Mesenteric fat pad (tissue), 1 donor: Measurements from ENCODE around the gene CASZ1. TPM values are rescaled to one million over a fixed set of nuclear protein-coding genes. Genes with fewer than 3 reads are reported as not detected.

ENCODE experiments used
- total RNA-seq: library from RNA; stranded (reverse); fragmentation: NEBNext Ultra II Directional; extraction: Animal tissue kit (Norgen Biotek cat#: 25700); gene quantifications from one replicate; pipeline ENCODE4 v1.2.1, GENCODE V29; 2021
- donor health status: DM: yes; HTN: yes; CAD: no.

The CASZ1 gene
- total RNA-seq, 1 donor from 2014 or later = 8.4 TPM

Other genes starting within 250 kb of the CASZ1 start
- gene TARDBP, start 216.0 kb upstream of the CASZ1 start, total RNA-seq = 128 TPM